Activated CD8-positive, alpha-beta memory T cell treated with anti-CD3 and anti-CD28 coated beads, Interleukin-2, amount 50 U/mL, for 1 hour (primary cell): ENCODE results near the gene MYL4.
A peak's percentile ranks its signal among the peaks of the same experiment; 100 is the strongest.
"Not testable (repeated sequence)": the region's sequence is repeated elsewhere in the genome, so short reads cannot be mapped to it uniquely, and the experiment has no call there.

Experiments
- DNase-seq: peaks from one replicate; pipeline ENCODE4 v3.0.0-alpha.2; 2020; ENCODE audit errors: extremely low read depth

Gene MYL4

DNA sequence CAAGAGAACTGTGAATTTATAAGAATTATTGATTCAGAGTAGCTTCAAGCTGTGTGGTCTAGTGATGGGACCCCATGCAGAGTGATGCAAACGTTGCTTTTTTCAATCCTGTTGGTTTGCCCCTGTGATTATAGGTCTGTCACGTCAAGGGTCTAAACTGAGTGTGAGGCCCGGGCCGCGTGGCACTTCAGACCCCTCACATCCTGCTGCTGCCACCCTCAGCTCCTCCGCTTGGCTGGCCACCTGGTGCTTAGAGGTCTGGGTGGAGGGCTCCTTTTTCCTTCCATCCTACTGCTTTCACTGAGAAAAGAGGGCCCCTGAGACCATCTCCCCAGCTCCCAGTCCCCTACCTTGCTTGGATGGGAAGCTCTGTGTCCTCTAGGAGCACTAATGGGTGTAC is 12.0 kb downstream of the MYL4 start:
- no peak for DNase-seq

DNA sequence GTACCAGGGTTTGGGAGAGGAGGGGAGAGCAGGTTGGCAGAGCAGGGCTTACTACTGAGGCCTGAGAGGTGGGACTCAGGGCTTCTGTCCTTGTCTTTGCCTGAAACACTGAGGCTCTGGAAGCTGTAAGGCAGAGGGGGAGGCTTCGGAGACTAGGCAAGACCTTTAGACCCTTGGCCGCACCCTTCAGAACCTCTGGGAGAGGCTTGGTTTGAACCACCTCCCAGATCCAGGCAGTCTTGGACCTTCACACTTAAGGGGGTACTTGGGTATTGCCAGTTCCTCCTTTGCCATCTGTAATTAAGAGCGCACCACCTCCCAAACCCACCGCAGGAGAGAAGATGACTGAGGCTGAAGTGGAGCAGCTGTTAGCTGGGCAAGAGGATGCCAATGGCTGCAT is 12.9 kb downstream of the MYL4 start:
- DNase-seq: no peak

- DNase-seq: no peak
Observed at GRCh38 chr17:47223007-47223406, 13.9 kb downstream of the MYL4 start.

- no peak for DNase-seq
Observed at GRCh38 chr17:47223460-47223859, 14.3 kb downstream of the MYL4 start.

GRCh38 chr17:47224077-47224476 is 14.9 kb downstream of the MYL4 start:
- DNase-seq: not testable (repeated sequence)

GRCh38 chr17:47224966-47225365 is 15.8 kb downstream of the MYL4 start:
- no peak for DNase-seq

GRCh38 chr17:47225436-47225858 is 16.3 kb downstream of the MYL4 start:
- DNase-seq: no peak

- DNase-seq: no peak
Observed at GRCh38 chr17:47225911-47226688, 17.0 kb downstream of the MYL4 start.

GRCh38 chr17:47227862-47228261 is 18.7 kb downstream of the MYL4 start:
- no peak for DNase-seq

- DNase-seq: peak; percentile 41
Observed at GRCh38 chr17:47229535-47230443, 20.6 kb downstream of the MYL4 start.

DNA sequence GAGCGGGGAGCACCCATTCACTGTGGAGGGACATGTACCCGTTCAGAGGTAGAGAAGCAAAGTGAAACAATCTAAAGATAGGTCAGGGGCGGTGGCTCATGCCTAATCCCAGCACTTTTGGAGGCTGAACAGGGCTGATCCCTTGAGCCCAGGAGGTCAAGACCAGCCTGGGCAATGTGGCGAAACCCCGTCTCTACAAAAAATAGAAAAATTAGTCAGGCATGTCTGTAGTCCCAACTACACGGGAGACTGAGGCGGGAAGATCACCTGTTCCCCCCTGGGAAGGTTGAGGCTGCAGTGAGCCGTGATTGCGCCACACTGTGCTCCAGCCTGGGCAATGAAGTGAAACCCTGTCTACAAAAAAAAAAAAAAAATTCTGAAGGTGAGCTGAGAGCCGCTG is 21.7 kb downstream of the MYL4 start:
- DNase-seq: no peak

DNA sequence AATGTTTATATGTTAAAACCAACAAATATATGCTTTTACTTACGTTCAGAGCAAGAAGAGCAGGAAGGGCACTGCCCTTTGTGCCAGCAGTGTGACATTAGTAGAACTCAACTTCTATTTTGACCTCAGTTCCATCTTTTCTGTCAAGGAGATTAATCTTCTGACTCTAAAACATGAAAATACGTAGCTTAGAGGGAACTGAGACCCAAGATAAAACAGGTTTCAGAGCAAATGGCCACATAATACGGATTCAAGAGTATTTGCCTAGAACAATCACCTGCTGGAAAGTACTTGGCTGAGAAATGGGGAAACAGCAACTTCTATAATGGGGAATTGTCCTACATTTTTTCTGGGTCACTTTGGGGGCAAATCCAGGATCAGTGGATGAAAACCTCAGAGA is 22.2 kb downstream of the MYL4 start:
- DNase-seq: no peak

DNA sequence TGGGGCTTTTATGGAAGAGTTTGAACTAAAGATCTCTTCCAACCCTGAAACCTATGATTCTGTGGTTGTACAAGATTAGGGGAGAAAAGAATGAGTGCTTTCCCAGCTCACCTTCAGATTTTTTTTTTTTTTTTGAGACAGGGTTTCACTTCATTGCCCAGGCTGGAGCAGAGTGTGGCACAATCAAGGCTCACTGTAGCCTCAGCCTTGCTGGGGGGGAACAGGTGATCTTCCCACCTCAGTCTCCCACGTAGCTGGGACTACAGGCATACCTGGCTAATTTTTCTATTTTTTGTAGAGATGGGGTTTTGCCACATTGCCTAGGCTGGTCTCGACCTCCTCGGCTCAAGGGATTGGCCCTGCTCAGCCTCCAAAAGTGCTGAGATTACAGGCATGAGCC is 22.7 kb downstream of the MYL4 start:
- no peak for DNase-seq

GRCh38 chr17:47232465-47232864 is 23.3 kb downstream of the MYL4 start:
- no peak for DNase-seq

GRCh38 chr17:47235506-47235905 is 26.4 kb downstream of the MYL4 start:
- no peak for DNase-seq

DNA sequence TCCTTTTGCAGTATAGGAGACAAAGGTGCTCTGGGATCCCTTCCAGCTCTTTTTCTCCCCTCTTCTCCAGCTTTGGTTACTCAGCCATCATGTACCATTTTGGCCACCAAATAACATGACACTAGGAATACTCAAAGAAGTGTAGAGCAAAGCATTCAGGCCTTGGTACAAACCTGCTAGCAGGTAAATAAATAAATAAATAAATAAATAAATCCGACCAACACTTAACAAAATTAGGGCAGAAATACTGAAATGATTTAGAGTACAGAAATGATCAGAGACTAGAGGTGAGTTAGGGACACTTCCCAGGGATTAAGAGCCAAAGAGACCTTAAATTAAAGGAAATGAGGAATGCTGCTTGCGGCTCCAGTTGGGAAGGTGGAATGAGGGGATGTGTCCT is 26.8 kb downstream of the MYL4 start:
- DNase-seq: no peak

DNA sequence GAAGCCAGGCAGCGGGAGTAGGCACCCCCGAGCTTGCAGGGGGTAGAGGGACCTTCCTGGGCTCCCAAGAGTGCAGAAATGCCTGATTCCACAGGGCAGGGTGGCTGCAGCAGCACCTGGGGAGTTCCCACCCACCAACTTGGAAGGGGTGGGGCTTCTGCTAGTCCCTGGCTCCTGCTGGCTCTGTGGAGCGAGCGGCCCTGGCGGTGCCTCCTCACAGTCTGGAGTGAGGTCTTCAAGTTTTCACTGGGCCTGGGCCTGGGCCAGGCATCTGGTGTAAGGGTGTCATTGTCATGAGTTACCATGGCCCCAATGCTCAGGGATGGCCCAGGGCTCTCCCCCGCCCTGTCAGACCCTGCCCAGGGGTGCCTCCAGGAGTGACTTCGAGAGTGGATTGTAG is 28.7 kb downstream of the MYL4 start:
- no peak for DNase-seq

DNA sequence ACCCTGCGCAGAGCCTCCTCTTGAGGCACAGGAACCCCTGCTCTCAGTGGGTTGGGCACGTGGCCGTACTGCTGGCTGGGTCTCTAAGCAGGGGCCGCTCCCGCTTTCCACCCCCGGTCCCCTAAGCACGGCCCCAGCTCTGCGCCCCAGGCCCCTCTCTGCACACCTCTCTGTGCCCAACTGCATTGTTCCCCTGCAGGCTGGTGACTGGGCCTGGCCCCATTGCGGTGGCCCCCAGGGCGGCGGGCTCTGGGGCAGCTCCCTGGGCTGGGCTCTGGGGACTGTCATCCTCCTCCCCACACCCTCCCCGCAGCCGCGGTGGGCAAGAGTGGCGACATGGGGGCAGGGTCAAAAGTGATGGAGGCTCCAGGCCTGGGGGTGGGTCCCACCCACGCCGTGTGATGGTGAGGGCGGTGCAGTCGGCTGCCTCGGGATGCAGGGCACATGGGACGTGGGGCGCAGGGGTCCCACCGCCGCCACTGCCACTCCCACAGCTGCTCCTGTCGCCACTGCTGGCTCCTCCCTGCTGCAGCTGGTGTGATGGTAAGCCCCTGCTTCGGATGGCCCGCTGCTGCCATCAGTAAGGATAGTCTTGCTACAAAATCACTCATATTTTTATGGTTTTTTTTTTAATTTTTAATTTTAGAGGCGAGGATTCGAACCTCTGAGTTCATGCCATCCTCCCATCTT is 29.3 kb downstream of the MYL4 start:
- DNase-seq: no peak

DNA sequence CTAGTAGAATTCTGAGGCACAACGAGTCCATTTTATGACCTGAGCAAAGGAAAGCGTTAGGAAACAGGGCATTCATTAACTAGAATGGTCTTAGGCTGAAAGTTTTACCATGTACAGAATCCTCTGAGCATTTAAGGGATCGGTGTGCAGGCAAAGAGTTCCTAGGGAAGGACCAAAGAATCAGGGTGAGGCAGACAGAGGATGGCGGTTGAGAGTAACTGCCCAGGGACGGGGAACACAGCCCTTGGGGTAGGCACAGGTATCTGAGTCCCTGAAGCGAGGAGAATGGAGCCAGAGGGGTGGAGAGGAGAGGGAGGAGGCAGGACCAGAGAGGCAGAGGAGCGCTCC is 30.4 kb downstream of the MYL4 start:
- no peak for DNase-seq

DNA sequence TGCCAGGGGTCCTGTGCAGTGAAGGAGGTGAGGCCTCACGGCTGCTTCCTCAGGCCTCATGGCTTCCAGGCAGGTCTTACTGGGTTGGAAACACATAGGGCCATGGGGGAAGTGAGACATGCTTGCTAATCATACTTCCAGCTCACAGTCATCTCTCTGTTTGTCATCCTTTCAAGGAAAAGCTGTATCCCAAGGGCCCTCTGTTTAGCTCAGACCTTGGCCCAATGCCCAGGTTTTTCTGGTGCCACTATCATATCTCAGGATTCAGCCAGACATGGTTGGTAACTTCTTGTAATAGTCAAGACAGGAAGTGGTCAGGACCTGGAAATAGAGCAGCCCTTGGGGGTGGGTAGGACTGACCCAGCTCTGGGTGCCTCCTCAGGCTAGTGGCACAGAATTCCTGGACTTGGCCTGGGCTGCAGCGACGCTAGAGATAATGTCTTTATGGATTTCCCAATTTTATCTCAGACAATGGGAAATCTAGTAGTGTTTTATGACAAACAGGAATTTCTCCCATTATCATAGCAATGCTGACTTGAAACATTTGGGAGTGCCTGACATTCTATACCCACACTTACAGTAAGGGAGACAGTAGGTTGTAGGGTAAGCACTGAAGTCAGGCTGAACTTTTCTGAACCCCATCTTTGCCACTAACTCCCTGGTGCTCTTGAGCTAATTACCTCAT is 31.0 kb downstream of the MYL4 start:
- DNase-seq: no peak

GRCh38 chr17:47240806-47241205 is 31.7 kb downstream of the MYL4 start:
- DNase-seq: no peak

DNA sequence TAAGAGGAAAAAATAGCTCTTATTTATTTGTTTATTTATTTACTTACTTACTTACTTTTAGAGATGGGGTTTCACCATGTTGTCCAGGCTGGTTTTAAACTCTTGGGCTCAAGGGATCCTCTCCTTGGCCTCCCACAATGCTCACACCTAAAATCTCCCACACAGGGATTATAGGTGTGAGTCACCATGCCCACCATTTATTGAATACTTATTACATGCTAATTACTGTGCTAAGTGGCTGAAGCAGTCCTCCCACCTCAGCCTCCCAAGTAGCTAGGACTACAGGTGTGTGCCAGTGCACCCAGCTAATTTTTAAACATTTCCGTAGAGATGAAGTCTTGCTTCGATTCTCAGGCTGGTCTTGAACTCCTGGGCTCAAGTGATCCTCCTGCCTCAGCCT is 33.5 kb downstream of the MYL4 start:
- no peak for DNase-seq
